MM.1S (cell line): ENCODE data around the gene PDGFD.

Experiments used
- EZH2 ChIP-seq: fragments of 300-600 bp; sonication (generic); optimal IDR thresholded peaks from 2 replicates; pipeline ENCODE3; 2017; ENCODE audit warnings: low read depth, mild to moderate bottlenecking, antibody characterized with exemption, low read length, mixed read lengths
- EZH2phosphoT487 ChIP-seq: fragments of 300-600 bp; sonication (generic); IDR thresholded peaks from 2 replicates; pipeline ENCODE4 v1.6.1; 2018; ENCODE audit warnings: antibody characterized with exemption, low read length
- TF ChIP-seq, protein P1 (sequence below): fragments of 300-600 bp; sonication (generic); IDR thresholded peaks from 2 replicates; pipeline ENCODE4 v1.5.1; 2016; ENCODE audit warnings: antibody characterized with exemption, low read length, mixed read lengths

DNA sequence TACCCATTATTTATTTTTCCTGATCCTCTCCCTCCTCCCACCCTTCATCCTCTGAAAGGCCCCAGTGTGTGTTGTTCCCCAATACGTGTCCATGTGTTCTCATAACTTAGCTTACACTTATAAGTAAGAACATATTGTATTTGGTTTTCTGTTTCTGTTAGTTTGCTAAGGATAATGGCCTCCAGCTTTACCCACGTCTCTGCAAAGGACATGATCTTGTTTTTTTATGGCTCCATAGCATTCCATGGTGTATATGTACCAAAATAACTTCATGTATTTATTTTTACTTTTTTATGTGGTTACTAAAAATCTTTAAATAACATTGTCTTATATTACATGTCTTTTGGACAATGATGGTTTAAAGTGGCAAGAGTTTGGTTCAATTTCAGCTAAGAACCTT is 15.2 kb downstream of the PDGFD start:
- TF ChIP-seq, protein P1, sequence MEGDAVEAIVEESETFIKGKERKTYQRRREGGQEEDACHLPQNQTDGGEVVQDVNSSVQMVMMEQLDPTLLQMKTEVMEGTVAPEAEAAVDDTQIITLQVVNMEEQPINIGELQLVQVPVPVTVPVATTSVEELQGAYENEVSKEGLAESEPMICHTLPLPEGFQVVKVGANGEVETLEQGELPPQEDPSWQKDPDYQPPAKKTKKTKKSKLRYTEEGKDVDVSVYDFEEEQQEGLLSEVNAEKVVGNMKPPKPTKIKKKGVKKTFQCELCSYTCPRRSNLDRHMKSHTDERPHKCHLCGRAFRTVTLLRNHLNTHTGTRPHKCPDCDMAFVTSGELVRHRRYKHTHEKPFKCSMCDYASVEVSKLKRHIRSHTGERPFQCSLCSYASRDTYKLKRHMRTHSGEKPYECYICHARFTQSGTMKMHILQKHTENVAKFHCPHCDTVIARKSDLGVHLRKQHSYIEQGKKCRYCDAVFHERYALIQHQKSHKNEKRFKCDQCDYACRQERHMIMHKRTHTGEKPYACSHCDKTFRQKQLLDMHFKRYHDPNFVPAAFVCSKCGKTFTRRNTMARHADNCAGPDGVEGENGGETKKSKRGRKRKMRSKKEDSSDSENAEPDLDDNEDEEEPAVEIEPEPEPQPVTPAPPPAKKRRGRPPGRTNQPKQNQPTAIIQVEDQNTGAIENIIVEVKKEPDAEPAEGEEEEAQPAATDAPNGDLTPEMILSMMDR: no peak
- TF ChIP-seq EZH2: no peak
- no peak for TF ChIP-seq EZH2phosphoT487
